BLaER1 (cell line): ENCODE measurements around the gene ARHGEF37.

ENCODE experiments used
- H3K27ac ChIP-seq: shearing (Covaris generic); formaldehyde crosslinking; 2 replicates; pipeline ENCODE4 v1.8.1; 2022
- H3K27me3 ChIP-seq: shearing (Covaris generic); formaldehyde crosslinking; 2 replicates; pipeline ENCODE4 v1.8.1; 2022
- H3K36me3 ChIP-seq: shearing (Covaris generic); formaldehyde crosslinking; 2 replicates; pipeline ENCODE4 v1.8.1; 2022
- H3K4me1 ChIP-seq: shearing (Covaris generic); formaldehyde crosslinking; 2 replicates; pipeline ENCODE4 v1.8.1; 2022
- H3K4me2 ChIP-seq: shearing (Covaris generic); formaldehyde crosslinking; 2 replicates; pipeline ENCODE4 v1.8.1; 2022
- H3K4me3 ChIP-seq: shearing (Covaris generic); formaldehyde crosslinking; 2 replicates; pipeline ENCODE4 v1.8.1; 2022
- H3K9ac ChIP-seq: shearing (Covaris generic); formaldehyde crosslinking; 2 replicates; pipeline ENCODE4 v1.8.1; 2022
- H3K9me3 ChIP-seq: shearing (Covaris generic); formaldehyde crosslinking; 2 replicates; pipeline ENCODE4 v1.8.1; 2022
- H4K20me1 ChIP-seq: shearing (Covaris generic); formaldehyde crosslinking; 2 replicates; pipeline ENCODE4 v1.8.1; 2022
- Cebpa-rat ChIP-seq: shearing (Covaris generic); IDR thresholded peaks from 2 replicates; pipeline ENCODE4 v1.8.1; 2022

ARHGEF37 gene

GRCh38 chr5:149636191-149636860 is 55.0 kb downstream of the ARHGEF37 start:
- Histone ChIP-seq H3K9ac (no peak overlapping the region), H3K36me3 (no peaks in the 10 kb centered on the region), H3K4me2 (no peak overlapping the region), H3K4me1 (peaks cover 13% of the 10 kb centered on the region), H3K9me3 (no peaks in the 10 kb centered on the region), H4K20me1 (no peaks in the 10 kb centered on the region), H3K27ac (no peak overlapping the region), H3K27me3 (no peaks in the 10 kb centered on the region), H3K4me3 (no peak overlapping the region)
- TF ChIP-seq Cebpa-rat: no peak

GRCh38 chr5:149636861-149637246 is 55.6 kb downstream of the ARHGEF37 start:
- Histone ChIP-seq H3K27me3 (no peaks in the 10 kb centered on the region), H3K4me2 (no peak overlapping the region), H3K4me1 (peaks cover 13% of the 10 kb centered on the region), H3K9ac (no peak overlapping the region), H3K36me3 (no peaks in the 10 kb centered on the region), H3K4me3 (no peak overlapping the region), H3K27ac (no peak overlapping the region), H4K20me1 (no peaks in the 10 kb centered on the region), H3K9me3 (no peaks in the 10 kb centered on the region)
- no peak for TF ChIP-seq Cebpa-rat

- H3K9ac ChIP-seq: no peak overlapping the region
- no peak overlapping the region for H3K4me3 ChIP-seq
- no peaks in the 10 kb centered on the region for H4K20me1 ChIP-seq
- 0 out of 2 replicates have a peak, but pooled peaks cover 4% of the 10 kb centered on the region for H3K4me1 ChIP-seq
- no peaks in the 10 kb centered on the region for H3K27me3 ChIP-seq
- no peak overlapping the region for H3K27ac ChIP-seq
- TF ChIP-seq Cebpa-rat: no peak
- H3K36me3 ChIP-seq: no peaks in the 10 kb centered on the region
- H3K4me2 ChIP-seq: no peak overlapping the region
- H3K9me3 ChIP-seq: no peaks in the 10 kb centered on the region
These were observed 56.8 kb downstream of the ARHGEF37 start for GRCh38 chr5:149638136-149638535.

- H3K9ac ChIP-seq: no peak overlapping the region
- TF ChIP-seq Cebpa-rat: no peak
- H4K20me1 ChIP-seq: no peaks in the 10 kb centered on the region
- H3K4me3 ChIP-seq: no peak overlapping the region
- H3K27ac ChIP-seq: no peak overlapping the region
- H3K4me2 ChIP-seq: no peak overlapping the region
- H3K4me1 ChIP-seq: 0 out of 2 replicates have a peak, but pooled peaks cover 4% of the 10 kb centered on the region
- H3K27me3 ChIP-seq: no peaks in the 10 kb centered on the region
- H3K9me3 ChIP-seq: no peaks in the 10 kb centered on the region
- H3K36me3 ChIP-seq: no peaks in the 10 kb centered on the region
These were observed 57.4 kb downstream of the ARHGEF37 start for GRCh38 chr5:149638546-149639241.

GRCh38 chr5:149639737-149640136 is 58.4 kb downstream of the ARHGEF37 start:
- TF ChIP-seq Cebpa-rat: no peak
- Histone ChIP-seq H3K4me1 (0 out of 2 replicates have a peak, but pooled peaks cover 4% of the 10 kb centered on the region), H3K9ac (no peak overlapping the region), H4K20me1 (no peaks in the 10 kb centered on the region), H3K9me3 (no peaks in the 10 kb centered on the region), H3K4me3 (no peak overlapping the region), H3K36me3 (no peaks in the 10 kb centered on the region), H3K27me3 (no peaks in the 10 kb centered on the region), H3K4me2 (no peak overlapping the region), H3K27ac (no peak overlapping the region)

GRCh38 chr5:149640350-149640999 is 59.2 kb downstream of the ARHGEF37 start:
- Histone ChIP-seq H3K27ac (no peak overlapping the region), H3K9ac (no peak overlapping the region), H3K36me3 (no peaks in the 10 kb centered on the region), H4K20me1 (no peaks in the 10 kb centered on the region), H3K27me3 (no peaks in the 10 kb centered on the region), H3K4me3 (no peak overlapping the region), H3K4me2 (no peak overlapping the region), H3K9me3 (no peaks in the 10 kb centered on the region), H3K4me1 (0 out of 2 replicates have a peak, but pooled peaks cover 4% of the 10 kb centered on the region)
- TF ChIP-seq Cebpa-rat: no peak

GRCh38 chr5:149641000-149641576 is 59.8 kb downstream of the ARHGEF37 start:
- 0 out of 2 replicates have a peak, but pooled peaks cover 4% of the 10 kb centered on the region for H3K4me1 ChIP-seq
- H3K9ac ChIP-seq: no peak overlapping the region
- no peaks in the 10 kb centered on the region for H4K20me1 ChIP-seq
- no peaks in the 10 kb centered on the region for H3K36me3 ChIP-seq
- H3K4me3 ChIP-seq: no peak overlapping the region
- H3K27me3 ChIP-seq: no peaks in the 10 kb centered on the region
- no peak for TF ChIP-seq Cebpa-rat
- H3K4me2 ChIP-seq: no peak overlapping the region
- no peak overlapping the region for H3K27ac ChIP-seq
- no peaks in the 10 kb centered on the region for H3K9me3 ChIP-seq

GRCh38 chr5:149641600-149641999 is 60.3 kb downstream of the ARHGEF37 start:
- H3K4me1 ChIP-seq: 0 out of 2 replicates have a peak, but pooled peaks cover 4% of the 10 kb centered on the region

GRCh38 chr5:149643781-149644180 is 62.5 kb downstream of the ARHGEF37 start:
- Histone ChIP-seq H4K20me1 (no peaks in the 10 kb centered on the region), H3K9me3 (no peaks in the 10 kb centered on the region), H3K27me3 (no peaks in the 10 kb centered on the region), H3K36me3 (no peaks in the 10 kb centered on the region), H3K4me1 (0 out of 2 replicates have a peak, but pooled peaks cover 4% of the 10 kb centered on the region), H3K4me3 (no peak overlapping the region), H3K27ac (no peak overlapping the region), H3K9ac (no peak overlapping the region), H3K4me2 (no peak overlapping the region)
- TF ChIP-seq Cebpa-rat: no peak

More at GRCh38 chr5:149641600-149641999, 60.3 kb downstream of the ARHGEF37 start:
- Histone ChIP-seq H3K27me3 (no peaks in the 10 kb centered on the region), H3K36me3 (no peaks in the 10 kb centered on the region), H3K9me3 (no peaks in the 10 kb centered on the region), H3K9ac (no peak overlapping the region), H3K4me3 (no peak overlapping the region), H3K4me2 (no peak overlapping the region), H4K20me1 (no peaks in the 10 kb centered on the region), H3K27ac (no peak overlapping the region)
- TF ChIP-seq Cebpa-rat: no peak

- H3K36me3 ChIP-seq: no peaks in the 10 kb centered on the region
- H3K27ac ChIP-seq: no peak overlapping the region
- no peak overlapping the region for H3K9ac ChIP-seq
- no peaks in the 10 kb centered on the region for H3K9me3 ChIP-seq
- H3K27me3 ChIP-seq: no peaks in the 10 kb centered on the region
- H3K4me3 ChIP-seq: no peak overlapping the region
- TF ChIP-seq Cebpa-rat: no peak
- no peaks in the 10 kb centered on the region for H4K20me1 ChIP-seq
- 0 out of 2 replicates have a peak, but pooled peaks cover 4% of the 10 kb centered on the region for H3K4me1 ChIP-seq
- no peak overlapping the region for H3K4me2 ChIP-seq
These were observed 63.3 kb downstream of the ARHGEF37 start for GRCh38 chr5:149644629-149645028.
